Activated CD4-positive, alpha-beta T cell treated with anti-CD3 and anti-CD28 coated beads, Interleukin-2, amount 10 ng/mL, durations not matched to agents 24 days and 14 days (primary cell): ENCODE data around the gene RELA. TPM values are rescaled to one million over a fixed set of nuclear protein-coding genes. Genes with fewer than 3 reads are reported as not detected.

ENCODE experiments used
- DNase-seq: peaks from one replicate; pipeline ENCODE4 v3.0.0; 2022
- H3K27ac Mint-ChIP-seq: one replicate; pipeline ENCODE4 v1.8.0; 2022; ENCODE audit warnings: mild to moderate bottlenecking, mixed read lengths
- H3K27me3 Mint-ChIP-seq: one replicate; pipeline ENCODE4 v1.8.0; 2022; ENCODE audit warnings: mixed read lengths
- H3K36me3 Mint-ChIP-seq: one replicate; pipeline ENCODE4 v1.8.0; 2022; ENCODE audit warnings: low read depth, mild to moderate bottlenecking, mixed read lengths
- H3K4me1 Mint-ChIP-seq: one replicate; pipeline ENCODE4 v1.8.0; 2021; ENCODE audit warnings: mixed read lengths
- H3K4me3 Mint-ChIP-seq: one replicate; pipeline ENCODE4 v1.8.0; 2022; ENCODE audit warnings: mild to moderate bottlenecking, moderate library complexity, mixed read lengths
- H3K9me3 Mint-ChIP-seq: one replicate; pipeline ENCODE4 v1.8.0; 2021; ENCODE audit warnings: mixed read lengths
- intact Hi-C: fragments of 100-400 bp; cut with micrococcal nuclease; formaldehyde crosslinking; loops from one replicate; pipeline ENCODE4 v1.15.1; 2023
- total RNA-seq: library from RNA; stranded (reverse); gene quantifications from 2 replicates; pipeline ENCODE4 v1.2.3, GENCODE V29; 2022

Gene RELA
- total RNA-seq, 1 donor from 2014 or later: 98.2 TPM

DNA sequence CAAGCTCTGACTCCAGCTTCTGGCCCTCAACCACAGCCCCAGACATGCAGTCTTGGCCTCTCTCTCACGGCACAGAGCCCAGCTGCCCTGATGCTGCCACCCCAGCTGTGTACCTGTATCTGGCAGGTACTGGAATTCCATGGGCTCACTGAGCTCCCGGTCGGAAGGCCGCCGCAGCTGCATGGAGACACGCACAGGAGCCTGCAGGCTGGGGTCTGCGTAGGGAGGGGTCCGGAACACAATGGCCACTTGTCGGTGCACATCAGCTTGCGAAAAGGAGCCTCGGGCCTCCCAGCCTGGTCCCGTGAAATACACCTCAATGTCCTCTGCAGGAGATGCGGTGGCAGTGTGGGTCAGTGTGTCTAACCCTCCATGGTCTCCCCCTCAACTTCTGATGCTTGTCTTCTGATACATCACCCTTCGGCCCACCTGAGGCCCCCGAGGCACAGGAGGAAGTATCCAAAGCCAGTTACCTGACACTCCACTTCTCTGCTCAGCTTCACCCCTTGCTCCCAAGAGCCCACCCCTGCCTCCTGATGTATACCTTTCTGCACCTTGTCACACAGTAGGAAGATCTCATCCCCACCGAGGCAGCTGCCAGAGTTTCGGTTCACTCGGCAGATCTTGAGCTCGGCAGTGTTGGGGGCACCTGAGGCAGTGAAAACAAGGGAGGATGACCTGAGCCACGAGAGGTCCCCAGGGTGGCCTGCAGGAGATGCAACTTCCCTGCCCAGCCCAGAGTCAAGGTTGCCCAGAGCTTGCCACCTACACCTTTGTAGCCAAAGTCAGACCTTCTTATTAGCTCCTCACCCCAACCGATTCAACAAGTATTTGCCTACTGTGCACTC is 4.3 kb downstream of the RELA start:
- no peak for DNase-seq
- Mint-ChIP-seq H3K4me1 (peaks cover 34% of the 10 kb centered on the region), H3K27me3 (no peaks in the 10 kb centered on the region), H3K9me3 (no peaks in the 10 kb centered on the region), H3K36me3 (peaks cover 62% of the 10 kb centered on the region), H3K4me3 (no peak overlapping the region), H3K27ac (peak overlapping the region; percentile 13)
- intact Hi-C loops: loop anchor here (10.0 kb wide), 1 partner anchor 1606 kb away; the partner anchor contains the start of gene GRK2

DNA sequence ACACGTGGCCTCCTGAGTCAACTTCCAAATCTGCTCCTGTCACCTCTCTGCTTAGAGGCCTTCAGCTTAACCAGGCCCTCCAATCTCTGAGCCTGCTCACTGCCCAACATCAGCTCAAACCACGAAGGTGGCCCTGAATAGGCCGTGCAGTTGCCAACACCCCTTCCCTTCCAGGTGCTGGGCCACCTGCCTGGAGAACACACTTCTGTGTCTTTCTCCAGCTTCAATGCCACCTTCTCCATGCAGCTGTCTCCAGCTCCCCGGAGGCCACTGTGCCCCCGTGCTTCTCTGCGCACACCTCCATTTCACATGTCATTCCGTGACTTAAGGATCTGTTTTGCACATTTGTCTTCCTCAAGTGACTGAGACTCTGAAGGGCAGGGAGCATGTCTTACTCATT is 5.3 kb downstream of the RELA start:
- H3K9me3 Mint-ChIP-seq: no peaks in the 10 kb centered on the region
- DNase-seq: peak; percentile 60
- peaks cover 67% of the 10 kb centered on the region for H3K36me3 Mint-ChIP-seq
- no peaks in the 10 kb centered on the region for H3K27me3 Mint-ChIP-seq
- peak overlapping the region; percentile 34 for H3K27ac Mint-ChIP-seq
- H3K4me1 Mint-ChIP-seq: peaks cover 41% of the 10 kb centered on the region
- no peak overlapping the region for H3K4me3 Mint-ChIP-seq
- intact Hi-C loops: loop anchor here (10.0 kb wide), 1 partner anchor 1607 kb away; the partner anchor contains the start of gene GRK2

DNA sequence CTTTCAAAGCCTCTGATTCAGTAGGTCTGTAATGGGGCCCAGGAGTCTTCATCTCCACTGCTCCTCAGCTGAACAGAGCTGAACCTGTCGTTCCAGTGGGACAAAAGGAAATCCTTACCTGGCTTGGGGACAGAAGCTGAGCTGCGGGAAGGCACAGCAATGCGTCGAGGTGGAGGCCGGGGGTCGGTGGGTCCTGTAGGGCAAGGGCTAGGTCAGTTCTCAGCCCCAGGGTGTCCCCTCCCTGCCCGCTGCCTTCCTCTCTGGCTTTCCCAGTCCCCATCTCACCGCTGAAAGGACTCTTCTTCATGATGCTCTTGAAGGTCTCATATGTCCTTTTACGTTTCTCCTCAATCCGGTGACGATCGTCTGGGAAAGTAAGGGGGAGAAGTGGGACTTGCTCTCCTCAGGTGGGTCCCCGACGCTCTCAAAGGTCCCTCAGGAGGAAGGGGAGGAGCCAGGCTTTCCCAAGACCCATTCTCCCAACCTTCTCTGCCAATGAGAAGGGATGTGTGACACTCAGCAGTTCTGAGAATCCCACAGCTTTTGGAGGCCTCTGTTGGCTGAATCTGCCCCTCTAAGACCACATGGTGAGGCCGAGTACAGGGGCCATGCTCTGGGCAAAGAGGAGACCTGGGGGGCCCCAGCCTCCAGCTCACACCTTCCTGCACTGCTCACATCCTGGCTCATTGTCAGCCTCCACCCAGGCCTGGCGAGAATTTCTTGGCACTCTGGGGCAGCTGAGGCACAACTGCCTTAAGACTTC is 7.0 kb downstream of the RELA start:
- H3K27me3 Mint-ChIP-seq: no peaks in the 10 kb centered on the region
- H3K27ac Mint-ChIP-seq: no peak overlapping the region

DNA sequence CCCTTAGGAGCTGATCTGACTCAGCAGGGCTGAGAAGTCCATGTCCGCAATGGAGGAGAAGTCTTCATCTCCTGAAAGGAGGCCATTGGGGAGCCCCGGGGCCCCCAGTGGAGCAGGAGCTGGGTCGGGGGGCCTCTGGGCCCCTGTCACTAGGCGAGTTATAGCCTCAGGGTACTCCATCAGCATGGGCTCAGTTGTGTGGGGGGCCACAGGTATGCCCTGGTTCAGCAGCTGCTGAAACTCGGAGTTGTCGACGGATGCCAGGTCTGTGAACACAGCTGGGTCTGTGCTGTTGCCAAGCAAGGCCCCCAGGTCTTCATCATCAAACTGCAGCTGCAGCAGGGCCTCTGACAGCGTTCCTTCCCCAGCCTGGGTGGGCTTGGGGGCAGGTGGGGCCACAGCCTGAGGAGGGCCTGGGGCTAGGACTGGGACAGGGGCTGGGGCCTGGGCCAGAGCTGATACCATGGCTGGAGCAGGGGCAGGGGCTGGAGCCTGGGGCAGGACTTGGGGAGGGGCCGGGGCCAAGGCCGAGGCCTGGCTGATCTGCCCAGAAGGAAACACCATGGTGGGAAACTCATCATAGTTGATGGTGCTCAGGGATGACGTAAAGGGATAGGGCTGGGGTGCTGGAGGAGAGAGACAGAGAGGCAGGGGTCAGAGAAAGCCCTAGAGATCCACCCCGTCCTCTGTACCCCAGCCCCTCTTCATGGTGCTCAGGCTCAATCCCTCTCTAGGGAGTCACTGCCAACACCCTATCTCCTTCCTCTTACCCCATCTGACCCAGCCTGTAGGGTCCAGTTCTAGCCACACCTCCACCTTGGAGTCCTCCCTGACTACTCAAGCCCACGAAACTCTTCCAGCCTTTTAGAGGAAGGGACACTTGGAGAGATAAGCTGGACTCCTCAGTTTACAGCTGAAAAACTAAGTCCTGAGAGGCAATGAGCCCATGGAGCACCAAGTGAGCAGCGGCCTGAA is 8.1 kb downstream of the RELA start:
- Mint-ChIP-seq H3K4me3 (no peak overlapping the region), H3K27me3 (no peaks in the 10 kb centered on the region), H3K27ac (peak overlapping the region; percentile 67), H3K9me3 (no peaks in the 10 kb centered on the region), H3K4me1 (peaks cover 40% of the 10 kb centered on the region), H3K36me3 (peaks cover 70% of the 10 kb centered on the region)
- peak; percentile 62 for DNase-seq
- intact Hi-C loops: loop anchor here (5.0 to 10.0 kb wide), 2 partner anchors 82 to 1610 kb away; partner anchors contain the start of genes FAM89B, GRK2 and ZNRD2

More for the DNA sequence above, 7.0 kb downstream of the RELA start:
- H3K4me1 Mint-ChIP-seq: peaks cover 46% of the 10 kb centered on the region
- peaks cover 72% of the 10 kb centered on the region for H3K36me3 Mint-ChIP-seq
- DNase-seq: no peak
- intact Hi-C loops: loop anchor here (10.0 kb wide), 1 partner anchor 1609 kb away; the partner anchor contains the start of gene GRK2
- no peak overlapping the region for H3K4me3 Mint-ChIP-seq
- H3K9me3 Mint-ChIP-seq: no peaks in the 10 kb centered on the region

DNA sequence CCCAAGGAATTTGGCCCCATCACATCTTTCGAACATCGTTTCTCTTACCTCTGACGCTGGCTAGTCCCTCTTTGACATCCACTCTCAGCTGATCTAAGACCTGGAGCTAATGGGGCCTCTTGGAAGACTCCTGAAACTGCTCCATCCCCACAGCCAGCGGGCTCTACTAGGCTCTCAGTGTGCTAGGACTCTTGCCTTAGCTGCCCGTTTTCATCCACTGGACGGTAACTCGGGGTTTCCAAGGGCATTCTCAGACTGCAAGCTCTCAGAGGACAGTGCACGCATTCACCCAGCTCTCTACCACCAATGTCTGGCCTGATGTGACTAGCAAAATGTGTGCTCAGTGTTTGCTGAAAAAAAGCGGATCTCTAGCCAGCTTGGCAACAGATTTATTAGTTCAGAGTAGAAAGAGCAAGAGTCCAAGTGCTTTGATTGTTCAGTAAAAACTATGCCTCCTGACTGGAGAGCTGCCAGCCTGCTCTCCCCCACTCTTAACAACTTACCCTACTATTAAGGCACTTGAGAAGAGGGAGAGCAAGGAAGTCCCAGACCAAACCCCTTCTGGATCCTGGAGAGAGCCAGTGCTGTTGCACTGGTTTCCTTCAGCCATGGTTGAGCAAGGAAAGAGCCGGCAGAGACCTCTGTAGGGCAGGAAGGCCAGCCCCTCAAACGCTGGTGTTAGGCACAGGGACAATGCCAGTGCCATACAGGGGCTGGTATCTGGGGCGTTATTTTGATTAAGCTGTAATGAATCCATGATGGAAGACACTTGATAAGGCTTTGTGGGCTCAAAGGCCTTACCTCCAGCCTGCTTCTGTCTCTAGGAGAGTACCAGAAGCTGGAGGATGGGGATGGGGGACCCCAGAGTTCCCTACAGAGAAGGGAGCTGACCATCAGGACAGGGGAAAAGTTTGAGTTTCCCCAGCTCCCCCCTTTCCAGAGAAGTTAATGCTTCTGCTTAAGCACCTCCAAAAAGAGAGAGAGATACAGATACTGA is 9.2 kb downstream of the RELA start:
- Mint-ChIP-seq H3K4me3 (peak overlapping the region; percentile 86), H3K27me3 (no peaks in the 10 kb centered on the region), H3K36me3 (peaks cover 65% of the 10 kb centered on the region), H3K4me1 (peaks cover 32% of the 10 kb centered on the region), H3K9me3 (no peaks in the 10 kb centered on the region), H3K27ac (peak overlapping the region; percentile 94)
- peak; percentile 64 for DNase-seq
- intact Hi-C loops: loop anchor here (1.0 to 10.0 kb wide), 3 partner anchors 38 to 1611 kb away; partner anchors contain the start of genes FAM89B, GRK2, PCNX3 and ZNRD2

DNA sequence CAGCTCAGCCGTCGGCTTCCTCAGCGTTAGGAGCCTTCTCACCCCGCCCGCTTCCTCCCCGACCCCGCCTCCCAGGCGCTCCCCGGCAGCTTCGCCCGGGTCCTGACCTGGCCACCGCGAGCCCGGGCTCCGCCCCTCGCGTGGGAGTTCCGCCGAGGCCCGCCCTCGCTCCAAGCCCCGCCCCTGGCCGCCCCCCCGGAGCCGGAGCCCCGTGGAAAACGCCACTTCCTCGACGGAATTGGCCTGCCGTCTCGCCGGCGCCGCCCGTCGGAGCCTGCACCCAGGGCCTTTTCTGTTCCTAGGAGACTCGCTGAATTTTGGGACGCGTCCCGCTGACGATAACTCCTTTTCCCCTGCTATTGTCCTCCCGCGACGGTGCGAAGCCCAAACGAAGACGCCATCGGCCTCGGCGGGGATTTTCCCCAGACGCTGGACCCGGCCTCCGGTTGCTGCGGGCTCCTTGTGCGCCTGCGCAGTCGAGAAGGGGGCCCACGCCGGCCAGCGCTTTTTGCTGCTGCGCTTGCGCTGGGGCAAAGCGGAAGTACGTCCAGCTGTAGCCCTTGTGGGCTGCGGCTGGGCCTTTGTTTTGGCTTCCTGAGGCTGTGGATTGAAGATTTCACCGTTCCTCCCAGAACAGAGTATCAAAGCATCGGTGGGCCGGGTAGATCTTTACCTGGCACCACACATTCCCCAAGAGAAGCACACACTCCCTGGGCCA is 10.0 kb downstream of the RELA start:
- DNase-seq: peak; percentile 99
- Mint-ChIP-seq H3K9me3 (no peaks in the 10 kb centered on the region), H3K36me3 (peaks cover 64% of the 10 kb centered on the region), H3K4me1 (peaks cover 33% of the 10 kb centered on the region), H3K27ac (peak overlapping the region; percentile 94), H3K4me3 (peak overlapping the region; percentile 86), H3K27me3 (no peaks in the 10 kb centered on the region)
- intact Hi-C loops: loop anchor here (1.0 to 10.0 kb wide), 5 partner anchors 11 to 1612 kb away; partner anchors contain the start of genes FAM89B, GRK2, PCNX3 and SIPA1

DNA sequence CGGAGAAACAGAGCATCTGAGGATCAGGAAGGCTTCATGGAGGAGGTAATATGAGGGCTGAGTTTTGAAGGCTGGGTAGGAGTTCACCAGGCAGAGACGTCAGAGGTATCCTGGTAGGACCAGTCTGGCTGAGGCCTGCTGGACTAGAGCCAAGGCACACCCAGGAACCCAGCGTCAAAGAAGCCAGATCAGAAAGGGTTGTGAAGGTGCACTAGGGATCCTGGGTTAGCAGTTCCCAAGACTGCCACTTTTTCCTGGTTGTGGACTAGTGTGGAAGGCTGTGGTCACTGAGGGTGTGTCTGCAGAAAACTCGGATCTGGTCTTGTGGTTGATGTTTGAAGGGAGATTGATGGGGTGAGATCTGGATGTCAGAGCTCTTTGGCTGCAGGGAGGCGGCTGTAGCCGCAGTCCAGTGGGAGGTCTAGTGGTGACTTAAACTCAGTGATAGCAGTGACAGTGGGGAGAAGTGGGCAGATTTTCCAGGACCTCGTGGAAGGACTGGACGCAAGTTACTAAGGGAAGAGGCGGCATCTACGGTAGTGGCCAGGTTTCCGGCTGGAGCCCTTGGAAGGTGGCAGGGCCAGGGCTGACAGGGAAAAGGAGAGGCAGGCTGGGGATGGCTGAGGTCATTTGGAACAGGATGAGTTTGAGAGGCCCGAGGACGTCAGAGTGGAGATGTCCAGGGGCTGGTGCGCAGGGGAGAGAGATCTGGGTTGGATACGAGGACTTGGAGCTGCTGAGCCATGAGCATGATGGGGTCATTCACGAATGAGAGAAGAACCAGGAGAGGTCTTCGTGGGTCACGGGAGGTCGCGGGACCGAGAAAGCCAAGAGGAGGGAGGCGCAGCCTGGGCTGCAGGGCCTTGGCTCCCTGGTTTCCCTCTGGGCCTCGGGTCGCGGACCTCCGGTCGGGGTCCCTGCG is 10.9 kb downstream of the RELA start:
- Mint-ChIP-seq H3K4me1 (peaks cover 32% of the 10 kb centered on the region), H3K27me3 (no peaks in the 10 kb centered on the region), H3K36me3 (peaks cover 57% of the 10 kb centered on the region), H3K4me3 (peak overlapping the region; percentile 79), H3K9me3 (no peaks in the 10 kb centered on the region), H3K27ac (peak overlapping the region; percentile 52)
- DNase-seq: peak; percentile 58
- intact Hi-C loops: loop anchor here (1.0 to 10.0 kb wide), 4 partner anchors 11 to 1613 kb away; partner anchors contain the start of genes FAM89B, GRK2, SIPA1 and ZNRD2

DNA sequence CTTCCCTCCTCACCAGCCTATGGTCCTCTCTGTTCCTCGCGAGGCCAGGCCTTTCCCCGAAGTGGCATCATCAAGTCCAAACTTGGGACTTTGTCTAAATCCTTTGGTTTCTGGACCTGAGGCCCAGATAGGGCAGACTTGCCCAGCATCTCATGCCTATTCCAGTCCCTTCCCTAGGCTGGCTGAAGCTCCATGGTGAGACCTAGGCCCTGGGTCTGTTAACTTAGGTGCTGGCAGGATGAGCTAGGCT is 11.5 kb downstream of the RELA start:
- Mint-ChIP-seq H3K36me3 (peaks cover 54% of the 10 kb centered on the region), H3K27me3 (no peaks in the 10 kb centered on the region), H3K9me3 (no peaks in the 10 kb centered on the region), H3K4me1 (peaks cover 30% of the 10 kb centered on the region), H3K4me3 (peak overlapping the region; percentile 79), H3K27ac (peak overlapping the region; percentile 52)
- DNase-seq: no peak
- intact Hi-C loops: loop anchor here (5.0 to 10.0 kb wide), 2 partner anchors 79 to 1614 kb away; partner anchors contain the start of genes FAM89B, GRK2 and ZNRD2

DNA sequence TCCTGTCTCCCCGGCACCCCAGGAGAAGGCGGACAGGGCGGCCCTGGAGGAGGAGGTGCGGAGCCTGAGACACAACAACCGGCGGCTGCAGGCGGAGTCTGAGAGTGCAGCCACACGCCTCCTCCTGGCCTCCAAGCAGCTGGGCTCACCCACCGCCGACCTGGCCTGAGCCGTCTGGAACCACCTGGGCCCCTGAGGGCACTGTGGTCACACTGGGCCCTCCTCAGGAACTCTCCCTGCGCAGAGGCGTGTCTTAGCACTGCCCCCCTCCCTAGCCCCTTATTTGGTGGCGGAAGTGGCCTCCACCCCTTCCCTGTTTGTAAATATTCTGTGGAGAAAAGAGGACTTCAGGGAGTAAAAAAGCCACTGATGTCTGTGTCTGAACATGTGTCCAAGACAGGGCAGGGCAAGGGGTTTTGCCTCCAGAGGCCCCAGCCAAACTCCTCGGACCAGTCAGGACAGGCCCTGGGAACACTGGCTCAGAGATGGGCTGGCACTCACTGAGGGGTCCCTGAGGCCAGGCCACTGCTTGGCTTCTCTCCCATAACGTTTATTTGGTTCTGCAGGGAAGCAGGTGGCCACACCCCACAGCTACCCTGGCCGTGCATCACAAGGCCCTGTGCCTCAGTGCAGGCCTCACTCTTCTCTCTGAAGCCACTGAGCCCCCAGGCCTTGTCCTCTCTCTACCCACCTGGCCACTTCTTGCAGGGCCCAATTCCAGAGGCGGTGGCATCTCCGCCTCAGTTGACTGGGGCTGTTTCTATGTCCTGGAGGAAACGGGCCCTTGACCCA is 12.0 kb downstream of the RELA start:
- Mint-ChIP-seq H3K4me3 (no peak overlapping the region), H3K27ac (no peak overlapping the region), H3K27me3 (no peaks in the 10 kb centered on the region), H3K9me3 (no peaks in the 10 kb centered on the region), H3K4me1 (peaks cover 30% of the 10 kb centered on the region), H3K36me3 (peaks cover 51% of the 10 kb centered on the region)
- intact Hi-C loops: loop anchor here (5.0 to 10.0 kb wide), 2 partner anchors 78 to 1614 kb away; partner anchors contain the start of genes FAM89B, GRK2 and ZNRD2
- DNase-seq: no peak
